Panc1 (cell line): ENCODE data around the gene ETV7. TPM values are rescaled to one million over a fixed set of nuclear protein-coding genes. Genes with fewer than 3 reads are reported as not detected.

Experiments used
- ATAC-seq: fragments of 200-7000 bp; cut with Tn5 transposase; 2 replicates; pipeline ENCODE4 v1.9.1; 2020; ENCODE audit warnings: mild to moderate bottlenecking, moderate library complexity
- BruUV-seq: library from RNA; stranded (reverse); fragments of 400-500 nt; replicated peaks from 2 replicates; lab custom pipeline; 2021; lab: Mats Ljungman, UMichigan
- CTCF ChIA-PET: fragments of 300-600 bp; sonication (Branson Sonifier 250); formaldehyde crosslinking; loops from one replicate; lab custom pipeline; 2022; ENCODE audit warnings: antibody characterized with exemption; lab: Charles Lee
- POLR2A ChIA-PET: fragments of 300-600 bp; sonication (Branson Sonifier 250); formaldehyde crosslinking; loops from one replicate; lab custom pipeline; 2022; ENCODE audit warnings: antibody characterized with exemption; lab: Charles Lee
- DNase-seq: peaks from one replicate; pipeline ENCODE4 v3.0.0-alpha.2; 2010; ENCODE audit warnings: low read depth, low spot score
- H3K27ac ChIP-seq: 2 replicates; pipeline ENCODE4 v1.5.1; 2011; ENCODE audit warnings: mild to moderate bottlenecking, low read length, inconsistent platforms
- H3K27me3 ChIP-seq: fragments of 200-500 bp; sonication (Bioruptor generic); 2 replicates; pipeline ENCODE4 v1.6.0; 2014; ENCODE audit warnings: low read length, inconsistent platforms; ENCODE audit not compliant: control insufficient read depth, insufficient read depth
- H3K36me3 ChIP-seq: fragments of 200-500 bp; sonication (Bioruptor generic); 2 replicates; pipeline ENCODE4 v1.5.1; 2014; ENCODE audit warnings: inconsistent platforms, mild to moderate bottlenecking, low read length, moderate library complexity; ENCODE audit not compliant: control insufficient read depth, insufficient read depth
- H3K4me1 ChIP-seq: 2 replicates; pipeline ENCODE4 v1.5.1; 2011; ENCODE audit warnings: inconsistent platforms, mild to moderate bottlenecking, low read length, moderate library complexity; ENCODE audit not compliant: control insufficient read depth, insufficient read depth
- H3K4me3 ChIP-seq, 2 experiments: 2 replicates each; pipeline ENCODE4 v1.5.1; 2011 to 2012; ENCODE audit warnings: low read depth in 2 of 2, low read length in 2 of 2, mild to moderate bottlenecking in 2 of 2, inconsistent platforms in 1 of 2, moderate library complexity in 1 of 2
- H3K9me3 ChIP-seq: fragments of 200-500 bp; sonication (Bioruptor generic); 2 replicates; pipeline ENCODE4 v1.5.1; 2014; ENCODE audit warnings: low read depth, mild to moderate bottlenecking, inconsistent platforms, low read length, moderate library complexity; ENCODE audit not compliant: control insufficient read depth, insufficient read depth
- CTCF ChIP-seq: fragments of 450-650 bp; IDR thresholded peaks from 2 replicates; pipeline ENCODE4 v1.5.1; 2017; ENCODE audit warnings: mild to moderate bottlenecking
- POLR2AphosphoS5 ChIP-seq: IDR thresholded peaks from 2 replicates; pipeline ENCODE4 v1.6.1; 2012; ENCODE audit warnings: mild to moderate bottlenecking, low read depth, low read length, moderate library complexity
- REST ChIP-seq, 2 experiments: IDR thresholded peaks; 2 replicates each; pipeline ENCODE4 v1.6.1; 2011 to 2012; ENCODE audit warnings: low read depth in 2 of 2, control low read depth in 1 of 2, low read length in 1 of 2, mild to moderate bottlenecking in 1 of 2, moderate library complexity in 1 of 2; ENCODE audit not compliant: insufficient read depth in 1 of 2
- SIN3A ChIP-seq: IDR thresholded peaks from 2 replicates; pipeline ENCODE4 v1.6.1; 2012; ENCODE audit warnings: low read depth, mild to moderate bottlenecking, low read length, moderate library complexity, borderline replicate concordance; ENCODE audit not compliant: insufficient read depth
- TCF7L2 ChIP-seq: IDR thresholded peaks from 2 replicates; pipeline ENCODE4 v1.6.1; 2011; ENCODE audit warnings: mild to moderate bottlenecking, low read depth, low read length, inconsistent platforms
- in situ Hi-C: cut with HindIII; loops from 2 replicates; pipeline ENCODE4 v1.10.0; 2016; ENCODE audit warnings: low sequenced_read_pairs, low pct_unique_long_range_greater_than_20kb
- intact Hi-C: fragments of 100-400 bp; cut with micrococcal nuclease; formaldehyde crosslinking; loops from one replicate; pipeline ENCODE4 v1.10.0; 2022; ENCODE audit not compliant: unreplicated experiment
- total RNA-seq: library from RNA; stranded (reverse); gene quantifications from one replicate; pipeline ENCODE4 v1.2.1, GENCODE V29; 2021; ENCODE audit not compliant: unreplicated experiment

Gene ETV7
- total RNA-seq, 1 experiment from 2014 or later = 2.0 TPM

GRCh38 chr6:36317623-36318022 lies 69.8 kb downstream of the ETV7 start:
- DNase-seq (no peak), ATAC-seq (no peak)
- Histone ChIP-seq H3K9me3 (no peaks in the 10 kb centered on the region), H3K4me3 (no peak overlapping the region), H3K36me3 (no peaks in the 10 kb centered on the region), H3K27me3 (peaks cover 3% of the 10 kb centered on the region; the same call in 1 of the 2 replicates), H3K4me1 (no peaks in the 10 kb centered on the region), H3K27ac (no peak overlapping the region)
- POLR2A ChIA-PET = no interaction called here
- intact Hi-C loops = no loop called here
- CTCF ChIA-PET = no interaction called here
- no TSS peak for BruUV-seq
- TF ChIP-seq REST (IDR thresholded peaks at IDR 0.05; ENCODE audit: insufficient read depth in 1 of 2, low read depth in 2 of 2, low read length in 1 of 2) (no peak), TCF7L2 (no peak), CTCF (no peak), POLR2AphosphoS5 (no peak), SIN3A (no peak)
- in situ Hi-C loops = no loop called here

Other genes with a start within 250 kb of the ETV7 start
- gene BRPF3, start 190.9 kb downstream of the ETV7 start, total RNA-seq = 49.6 TPM
- not detected for gene PNPLA1, start 117.6 kb downstream of the ETV7 start, total RNA-seq
- not detected for gene BNIP5, start 50.8 kb downstream of the ETV7 start, total RNA-seq
- gene PXT1, start 55.2 kb upstream of the ETV7 start, total RNA-seq = not detected
- gene KCTD20, start 55.3 kb upstream of the ETV7 start, total RNA-seq = 41.6 TPM
- gene STK38, start 159.8 kb upstream of the ETV7 start, total RNA-seq = 44.7 TPM
- gene SRSF3, start 206.7 kb upstream of the ETV7 start, total RNA-seq = 356 TPM